OCI-LY7 (cell line): ENCODE results near the gene PTGER3. TPM values are rescaled to one million over a fixed set of nuclear protein-coding genes. Genes with fewer than 3 reads are reported as not detected.
A peak's percentile ranks its signal among the peaks of the same experiment; 100 is the strongest.

Experiments used
- Bru-seq: library from RNA; stranded (reverse); fragments of 400-500 nt; gene quantifications from one replicate; lab custom pipeline; 2021; lab: Mats Ljungman, UMichigan
- BruChase-seq, 2 experiments: library from RNA; stranded (reverse); fragments of 400-500 nt; gene quantifications; one replicate each; lab custom pipeline; 2021; lab: Mats Ljungman, UMichigan
- BruUV-seq: library from RNA; stranded (reverse); fragments of 400-500 nt; replicated peaks from 2 replicates; lab custom pipeline; 2021; lab: Mats Ljungman, UMichigan
- CTCF ChIA-PET: fragments of 300-600 bp; sonication (Branson Sonifier 250); formaldehyde crosslinking; loops from one replicate; lab custom pipeline; 2022; ENCODE audit warnings: antibody characterized with exemption; ENCODE audit not compliant: unreplicated experiment; lab: Charles Lee
- POLR2A ChIA-PET: fragments of 300-600 bp; sonication (Branson Sonifier 250); formaldehyde crosslinking; loops from one replicate; lab custom pipeline; 2022; ENCODE audit warnings: antibody characterized with exemption; lab: Charles Lee
- DNase-seq: peaks from one replicate; pipeline ENCODE4 v3.0.0-alpha.2; 2015; ENCODE audit warnings: low spot score
- H2AFZ ChIP-seq: fragments of 200-600 bp; sonication (generic), shearing (Covaris generic); 2 replicates; pipeline ENCODE4 v1.6.1; 2014; ENCODE audit warnings: mild to moderate bottlenecking, antibody characterized with exemption, low read length, moderate library complexity
- H3K27ac ChIP-seq: fragments of 200-600 bp; sonication (generic); 2 replicates; pipeline ENCODE4 v1.5.1; 2014; ENCODE audit warnings: mixed run types, low read depth, mild to moderate bottlenecking, moderate library complexity, low read length, inconsistent platforms; ENCODE audit not compliant: poor library complexity, severe bottlenecking
- H3K36me3 ChIP-seq: fragments of 200-600 bp; sonication (generic); 2 replicates; pipeline ENCODE4 v1.6.1; 2014; ENCODE audit warnings: mild to moderate bottlenecking, antibody characterized with exemption, low read length, moderate library complexity, mixed read lengths; ENCODE audit not compliant: insufficient read depth
- H3K4me1 ChIP-seq: fragments of 200-600 bp; sonication (generic); 2 replicates; pipeline ENCODE4 v1.5.1; 2014; ENCODE audit warnings: mild to moderate bottlenecking, low read length; ENCODE audit not compliant: insufficient read depth, poor library complexity, severe bottlenecking
- H3K4me2 ChIP-seq: fragments of 200-600 bp; sonication (generic); 2 replicates; pipeline ENCODE4 v1.6.1; 2014; ENCODE audit warnings: mild to moderate bottlenecking, low read length
- H3K4me3 ChIP-seq: fragments of 200-600 bp; sonication (generic); 2 replicates; pipeline ENCODE4 v1.5.1; 2014; ENCODE audit warnings: mild to moderate bottlenecking, low read depth, low read length; ENCODE audit not compliant: poor library complexity, severe bottlenecking
- H3K79me2 ChIP-seq: fragments of 200-600 bp; sonication (generic); 2 replicates; pipeline ENCODE4 v1.6.1; 2016; ENCODE audit warnings: low read depth, mild to moderate bottlenecking, low read length, moderate library complexity, mixed read lengths; ENCODE audit not compliant: insufficient read depth
- H3K9me2 ChIP-seq: fragments of 200-600 bp; sonication (generic); 2 replicates; pipeline ENCODE4 v1.6.1; 2016; ENCODE audit warnings: mild to moderate bottlenecking, low read length, mixed read lengths; ENCODE audit not compliant: insufficient read depth
- H3K9me3 ChIP-seq: fragments of 200-600 bp; sonication (generic); 2 replicates; pipeline ENCODE4 v1.6.1; 2014; ENCODE audit warnings: mild to moderate bottlenecking, mixed run types, low read length, mixed read lengths
- H4K20me1 ChIP-seq: fragments of 200-600 bp; sonication (generic); 2 replicates; pipeline ENCODE4 v1.6.1; 2014; ENCODE audit warnings: mild to moderate bottlenecking, antibody characterized with exemption, low read length, moderate library complexity, mixed read lengths; ENCODE audit not compliant: insufficient read depth
- EZH2phosphoT487 ChIP-seq: fragments of 200-600 bp; sonication (generic); IDR thresholded peaks from 2 replicates; pipeline ENCODE4 v1.6.1; 2018; ENCODE audit warnings: low read depth, borderline replicate concordance, mild to moderate bottlenecking, mixed run types, antibody characterized with exemption, low read length, moderate library complexity, mixed read lengths
- intact Hi-C: fragments of 100-400 bp; cut with micrococcal nuclease; formaldehyde crosslinking; loops from one replicate; pipeline ENCODE4 v1.10.0; 2022; ENCODE audit not compliant: unreplicated experiment
- long read RNA-seq: library from polyadenylated mRNA; stranded (forward); transcript quantifications from one replicate; pipeline ENCODE4 v2.0.0, GENCODE V29; 2022
- total RNA-seq, 2 experiments: library from RNA; depleted of rRNA in 1 of 2; stranded (reverse); fragments of >200 nt in 1 of 2; shearing (Covaris generic) in 1 of 2; gene quantifications; 2 replicates each; pipeline ENCODE4 v1.2.3, GENCODE V29; 2014 to 2022
- TF ChIP-seq, protein P1 (sequence below): fragments of 200-600 bp; sonication (generic); conservative IDR thresholded peaks from 2 replicates; pipeline ENCODE4 v1.5.1; 2014; ENCODE audit warnings: mild to moderate bottlenecking, antibody characterized with exemption, low read length, moderate library complexity, mixed read lengths

Gene PTGER3
- 0.13 TPM in 1 of 2 replicates, not detected in the other for total RNA-seq (2014; rRNA removed; shearing (Covaris generic))
- not detected in 2 replicates for total RNA-seq (2022)
- Bru-seq, nascent RNA, result percentile 5 among the genes with signal in this experiment
- BruChase-seq, experiment 1, labeled RNA remaining after a 6-hour chase, result percentile 9 among the genes with signal in this experiment
- BruChase-seq, experiment 2, labeled RNA remaining after a 2-hour chase, result percentile 14 among the genes with signal in this experiment
- long read RNA-seq, result 0 reads

DNA sequence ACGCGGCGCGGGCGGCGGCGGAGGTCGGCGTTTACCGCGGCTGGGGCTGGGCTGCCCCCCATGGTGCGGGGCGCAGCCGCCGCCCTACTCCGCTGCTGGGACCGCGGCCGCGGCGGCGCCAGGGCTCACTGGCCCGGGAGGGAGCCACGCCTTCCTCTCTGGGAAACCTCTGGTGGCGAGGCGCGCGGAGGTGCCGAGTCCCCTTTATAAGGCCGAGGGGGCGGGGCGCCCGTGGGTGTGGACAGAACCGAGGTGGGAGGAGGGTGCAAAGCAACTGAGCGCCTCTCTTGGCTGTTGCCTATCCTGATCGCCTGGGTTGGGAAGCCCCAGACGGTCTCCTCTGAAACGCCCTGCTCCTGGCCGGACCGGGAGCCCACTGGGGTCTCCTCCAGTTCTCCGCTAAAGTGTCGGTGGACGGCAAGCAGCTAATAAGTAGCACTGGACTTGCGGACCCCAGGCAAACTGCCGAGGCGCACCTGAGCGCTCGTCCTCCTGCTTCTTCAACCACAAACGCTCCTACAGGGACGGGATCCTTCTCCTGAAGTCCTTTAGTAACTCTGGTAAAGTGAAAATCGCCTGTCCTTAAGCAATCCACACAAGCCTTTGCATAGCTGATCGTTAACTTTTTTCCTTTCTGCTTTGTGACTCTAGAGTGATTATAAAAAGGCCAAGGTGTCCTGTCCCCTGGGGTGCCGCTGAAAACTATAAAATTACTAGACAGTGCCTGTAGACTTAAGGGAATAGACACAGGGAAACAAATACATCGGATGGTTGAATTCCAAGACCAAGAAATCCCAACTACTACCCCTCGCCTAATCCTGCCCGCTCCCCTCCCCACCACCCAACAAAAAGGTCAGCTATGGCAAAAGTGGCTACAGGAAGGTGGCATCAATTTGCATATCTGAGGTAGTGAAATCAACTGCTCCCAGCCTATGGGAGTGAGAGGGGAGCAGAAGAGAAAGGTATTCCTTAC lies at the start of gene PTGER3:
PTGER3 (minus strand) TSS at position 182 of the 973 bp plus-strand sequence. CDS start 239 bp downstream, outside the sequence.
- Histone ChIP-seq H4K20me1 (no peaks in the 10 kb centered on the region), H3K4me1 (no peaks in the 10 kb centered on the region), H3K4me2 (no peak within 1 kb of the TSS), H2AFZ (no peak within 1 kb of the TSS), H3K36me3 (no peaks in the 10 kb centered on the region), H3K4me3 (no peak within 1 kb of the TSS), H3K27ac (no peak within 1 kb of the TSS), H3K9me2 (no peaks in the 10 kb centered on the region), H3K9me3 (no peaks in the 10 kb centered on the region), H3K79me2 (no peaks in the 10 kb centered on the region)
- BruUV-seq, result no TSS peak
- CTCF ChIA-PET, result no interaction called here
- no peak for DNase-seq
- intact Hi-C loops, result loop anchor here (2.0 kb wide), 2 partner anchors 77 to 303 kb away; no protein-coding TSS in a partner anchor
- TF ChIP-seq EZH2phosphoT487, result no peak
- POLR2A ChIA-PET, result no interaction called here

DNA sequence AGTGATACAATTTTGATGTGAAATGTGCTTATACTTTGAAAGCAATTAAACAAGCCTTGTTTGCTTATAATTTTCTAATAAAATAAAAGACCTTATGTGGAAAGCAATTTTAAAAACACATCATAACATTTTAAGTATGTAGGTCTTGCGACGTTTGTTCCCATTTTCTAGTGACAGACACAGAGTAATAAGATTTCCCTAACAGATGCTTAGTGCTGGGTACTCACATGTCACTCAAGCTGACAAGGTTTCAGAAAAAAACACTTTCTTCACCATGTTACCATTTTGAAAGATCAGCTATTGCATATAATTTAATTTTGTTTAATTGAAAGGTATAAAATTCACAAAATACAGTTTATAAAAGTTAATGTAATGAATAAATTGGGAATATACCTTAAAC lies 47.3 kb upstream of the PTGER3 start:
- CTCF ChIA-PET, result no interaction called here
- H3K4me1 ChIP-seq, result no peaks in the 10 kb centered on the region
- H3K4me2 ChIP-seq, result no peak overlapping the region
- POLR2A ChIA-PET, result interaction anchor here (0.6 to 0.9 kb wide), 3 partner anchors 14 to 830 kb away, joined by 3 read pairs; partner anchors contain the start of gene ZRANB2
- H3K9me3 ChIP-seq, result no peaks in the 10 kb centered on the region
- no peak overlapping the region for H3K27ac ChIP-seq
- no TSS peak for BruUV-seq
- H4K20me1 ChIP-seq, result no peaks in the 10 kb centered on the region
- no peaks in the 10 kb centered on the region for H3K79me2 ChIP-seq
- no peak overlapping the region for H3K4me3 ChIP-seq
- H3K36me3 ChIP-seq, result no peaks in the 10 kb centered on the region
- intact Hi-C loops, result loop anchor here (5.0 to 10.0 kb wide), 2 partner anchors 430 to 942 kb away; no protein-coding TSS in a partner anchor
- H2AFZ ChIP-seq, result no peak overlapping the region
- no peak for DNase-seq
- TF ChIP-seq EZH2phosphoT487, result no peak
- TF ChIP-seq, protein P1, sequence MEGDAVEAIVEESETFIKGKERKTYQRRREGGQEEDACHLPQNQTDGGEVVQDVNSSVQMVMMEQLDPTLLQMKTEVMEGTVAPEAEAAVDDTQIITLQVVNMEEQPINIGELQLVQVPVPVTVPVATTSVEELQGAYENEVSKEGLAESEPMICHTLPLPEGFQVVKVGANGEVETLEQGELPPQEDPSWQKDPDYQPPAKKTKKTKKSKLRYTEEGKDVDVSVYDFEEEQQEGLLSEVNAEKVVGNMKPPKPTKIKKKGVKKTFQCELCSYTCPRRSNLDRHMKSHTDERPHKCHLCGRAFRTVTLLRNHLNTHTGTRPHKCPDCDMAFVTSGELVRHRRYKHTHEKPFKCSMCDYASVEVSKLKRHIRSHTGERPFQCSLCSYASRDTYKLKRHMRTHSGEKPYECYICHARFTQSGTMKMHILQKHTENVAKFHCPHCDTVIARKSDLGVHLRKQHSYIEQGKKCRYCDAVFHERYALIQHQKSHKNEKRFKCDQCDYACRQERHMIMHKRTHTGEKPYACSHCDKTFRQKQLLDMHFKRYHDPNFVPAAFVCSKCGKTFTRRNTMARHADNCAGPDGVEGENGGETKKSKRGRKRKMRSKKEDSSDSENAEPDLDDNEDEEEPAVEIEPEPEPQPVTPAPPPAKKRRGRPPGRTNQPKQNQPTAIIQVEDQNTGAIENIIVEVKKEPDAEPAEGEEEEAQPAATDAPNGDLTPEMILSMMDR, result no peak
- no peaks in the 10 kb centered on the region for H3K9me2 ChIP-seq

DNA sequence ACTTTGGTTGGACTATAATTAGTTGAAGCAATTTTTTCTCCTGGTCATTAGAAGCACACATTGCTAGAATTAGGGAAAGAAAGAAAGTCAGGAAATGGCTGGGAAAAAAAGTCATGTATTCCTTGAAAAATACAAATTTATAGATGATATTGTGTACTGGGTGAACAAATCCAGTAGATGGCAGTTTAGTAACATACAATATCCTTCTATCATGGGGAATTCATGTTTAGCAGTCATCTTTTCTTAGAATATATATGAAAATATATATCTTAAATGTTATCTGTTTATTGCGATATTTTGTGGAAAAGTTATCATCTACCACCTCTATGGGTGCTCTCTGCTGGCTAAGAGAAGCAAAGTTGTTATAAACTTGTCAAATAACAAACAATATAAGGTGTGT lies 46.3 kb upstream of the PTGER3 start:
- H3K4me2 ChIP-seq, result no peak overlapping the region
- H3K9me2 ChIP-seq, result no peaks in the 10 kb centered on the region
- TF ChIP-seq, protein P1, result peak; percentile 61
- no peak for TF ChIP-seq EZH2phosphoT487
- H3K9me3 ChIP-seq, result no peaks in the 10 kb centered on the region
- H3K4me1 ChIP-seq, result no peaks in the 10 kb centered on the region
- no TSS peak for BruUV-seq
- H3K79me2 ChIP-seq, result no peaks in the 10 kb centered on the region
- no peaks in the 10 kb centered on the region for H4K20me1 ChIP-seq
- no peaks in the 10 kb centered on the region for H3K36me3 ChIP-seq
- DNase-seq, result no peak
- H2AFZ ChIP-seq, result no peak overlapping the region
- no peak overlapping the region for H3K27ac ChIP-seq
- no peak overlapping the region for H3K4me3 ChIP-seq
- ChIA-PET POLR2A (interaction anchor here (0.7 to 0.9 kb wide), 2 partner anchors 9 to 13 kb away, joined by 3 read pairs; partner anchors contain the start of gene ZRANB2), CTCF (no interaction called here)
- intact Hi-C loops, result loop anchor here (5.0 to 10.0 kb wide), 2 partner anchors 431 to 943 kb away; no protein-coding TSS in a partner anchor
